ENCODE measurements around the gene AFF4. TPM values are rescaled to one million over a fixed set of nuclear protein-coding genes. Genes with fewer than 3 reads are reported as not detected.

The AFF4 gene
- total and polyA plus RNA-seq, 9 of the 15 experiments (the other 6 are each of a cell fraction or from before 2014, with no cell fraction given), result 1.7 to 25.8 (median 17.9) TPM

GRCh38 chr5:132866342-132867045 lies 96.9 kb downstream of the AFF4 start, which contains the start of the genes GDF9 and UQCRQ (continued):
- TF ChIP-seq, protein P1, sequence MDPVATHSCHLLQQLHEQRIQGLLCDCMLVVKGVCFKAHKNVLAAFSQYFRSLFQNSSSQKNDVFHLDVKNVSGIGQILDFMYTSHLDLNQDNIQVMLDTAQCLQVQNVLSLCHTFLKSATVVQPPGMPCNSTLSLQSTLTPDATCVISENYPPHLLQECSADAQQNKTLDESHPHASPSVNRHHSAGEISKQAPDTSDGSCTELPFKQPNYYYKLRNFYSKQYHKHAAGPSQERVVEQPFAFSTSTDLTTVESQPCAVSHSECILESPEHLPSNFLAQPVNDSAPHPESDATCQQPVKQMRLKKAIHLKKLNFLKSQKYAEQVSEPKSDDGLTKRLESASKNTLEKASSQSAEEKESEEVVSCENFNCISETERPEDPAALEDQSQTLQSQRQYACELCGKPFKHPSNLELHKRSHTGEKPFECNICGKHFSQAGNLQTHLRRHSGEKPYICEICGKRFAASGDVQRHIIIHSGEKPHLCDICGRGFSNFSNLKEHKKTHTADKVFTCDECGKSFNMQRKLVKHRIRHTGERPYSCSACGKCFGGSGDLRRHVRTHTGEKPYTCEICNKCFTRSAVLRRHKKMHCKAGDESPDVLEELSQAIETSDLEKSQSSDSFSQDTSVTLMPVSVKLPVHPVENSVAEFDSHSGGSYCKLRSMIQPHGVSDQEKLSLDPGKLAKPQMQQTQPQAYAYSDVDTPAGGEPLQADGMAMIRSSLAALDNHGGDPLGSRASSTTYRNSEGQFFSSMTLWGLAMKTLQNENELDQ (CRISPR knock-in tag; IDR thresholded peaks at IDR 0.05; ENCODE audit: borderline replicate concordance), result no peak
- peak; percentile 81 for TF ChIP-seq CC2D1A (IDR thresholded peaks at IDR 0.05)
- TF ChIP-seq, protein P2, sequence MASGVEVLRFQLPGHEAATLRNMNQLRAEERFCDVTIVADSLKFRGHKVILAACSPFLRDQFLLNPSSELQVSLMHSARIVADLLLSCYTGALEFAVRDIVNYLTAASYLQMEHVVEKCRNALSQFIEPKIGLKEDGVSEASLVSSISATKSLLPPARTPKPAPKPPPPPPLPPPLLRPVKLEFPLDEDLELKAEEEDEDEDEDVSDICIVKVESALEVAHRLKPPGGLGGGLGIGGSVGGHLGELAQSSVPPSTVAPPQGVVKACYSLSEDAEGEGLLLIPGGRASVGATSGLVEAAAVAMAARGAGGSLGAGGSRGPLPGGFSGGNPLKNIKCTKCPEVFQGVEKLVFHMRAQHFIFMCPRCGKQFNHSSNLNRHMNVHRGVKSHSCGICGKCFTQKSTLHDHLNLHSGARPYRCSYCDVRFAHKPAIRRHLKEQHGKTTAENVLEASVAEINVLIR (CRISPR knock-in tag; IDR thresholded peaks at IDR 0.05), result peak; percentile 84
- TF ChIP-seq, protein P3, sequence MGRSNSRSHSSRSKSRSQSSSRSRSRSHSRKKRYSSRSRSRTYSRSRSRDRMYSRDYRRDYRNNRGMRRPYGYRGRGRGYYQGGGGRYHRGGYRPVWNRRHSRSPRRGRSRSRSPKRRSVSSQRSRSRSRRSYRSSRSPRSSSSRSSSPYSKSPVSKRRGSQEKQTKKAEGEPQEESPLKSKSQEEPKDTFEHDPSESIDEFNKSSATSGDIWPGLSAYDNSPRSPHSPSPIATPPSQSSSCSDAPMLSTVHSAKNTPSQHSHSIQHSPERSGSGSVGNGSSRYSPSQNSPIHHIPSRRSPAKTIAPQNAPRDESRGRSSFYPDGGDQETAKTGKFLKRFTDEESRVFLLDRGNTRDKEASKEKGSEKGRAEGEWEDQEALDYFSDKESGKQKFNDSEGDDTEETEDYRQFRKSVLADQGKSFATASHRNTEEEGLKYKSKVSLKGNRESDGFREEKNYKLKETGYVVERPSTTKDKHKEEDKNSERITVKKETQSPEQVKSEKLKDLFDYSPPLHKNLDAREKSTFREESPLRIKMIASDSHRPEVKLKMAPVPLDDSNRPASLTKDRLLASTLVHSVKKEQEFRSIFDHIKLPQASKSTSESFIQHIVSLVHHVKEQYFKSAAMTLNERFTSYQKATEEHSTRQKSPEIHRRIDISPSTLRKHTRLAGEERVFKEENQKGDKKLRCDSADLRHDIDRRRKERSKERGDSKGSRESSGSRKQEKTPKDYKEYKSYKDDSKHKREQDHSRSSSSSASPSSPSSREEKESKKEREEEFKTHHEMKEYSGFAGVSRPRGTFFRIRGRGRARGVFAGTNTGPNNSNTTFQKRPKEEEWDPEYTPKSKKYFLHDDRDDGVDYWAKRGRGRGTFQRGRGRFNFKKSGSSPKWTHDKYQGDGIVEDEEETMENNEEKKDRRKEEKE (IDR thresholded peaks at IDR 0.05; ENCODE audit: borderline replicate concordance in 1 of 2, control insufficient read depth in 1 of 2, low read depth in 2 of 2, low read length in 1 of 2), result peak; percentile 50 to 89; a peak in 2 of 4 replicates
- peak in 1 of 2 experiments; percentile 86; a peak in 2 of 4 replicates for TF ChIP-seq HDAC1 (IDR thresholded peaks at IDR 0.05)
- no peak; the same call in 1 of the 2 replicates for TF ChIP-seq SMARCC2 (IDR thresholded peaks at IDR 0.05; ENCODE audit: low read depth)
- 0 out of 2 replicates have a peak, but pooled peaks have one; percentile 17 for TF ChIP-seq FOXK1 (CRISPR knock-in tag; IDR thresholded peaks at IDR 0.05; ENCODE audit: borderline replicate concordance)
- no peak for TF ChIP-seq LEF1 (IDR thresholded peaks at IDR 0.05)
- no peak for TF ChIP-seq ZNF3 (CRISPR knock-in tag; IDR thresholded peaks at IDR 0.05)
- TF ChIP-seq ZNF41 (CRISPR knock-in tag; conservative IDR thresholded peaks at IDR 0.05), result no peak
- TF ChIP-seq TBL1XR1 (IDR thresholded peaks at IDR 0.05; ENCODE audit: low read length in 2 of 2), result peak in 1 of 2 experiments; percentile 75; a peak in 2 of 4 replicates
- peak; percentile 99 for TF ChIP-seq SUPT5H (IDR thresholded peaks at IDR 0.05)
- TF ChIP-seq, protein P4, sequence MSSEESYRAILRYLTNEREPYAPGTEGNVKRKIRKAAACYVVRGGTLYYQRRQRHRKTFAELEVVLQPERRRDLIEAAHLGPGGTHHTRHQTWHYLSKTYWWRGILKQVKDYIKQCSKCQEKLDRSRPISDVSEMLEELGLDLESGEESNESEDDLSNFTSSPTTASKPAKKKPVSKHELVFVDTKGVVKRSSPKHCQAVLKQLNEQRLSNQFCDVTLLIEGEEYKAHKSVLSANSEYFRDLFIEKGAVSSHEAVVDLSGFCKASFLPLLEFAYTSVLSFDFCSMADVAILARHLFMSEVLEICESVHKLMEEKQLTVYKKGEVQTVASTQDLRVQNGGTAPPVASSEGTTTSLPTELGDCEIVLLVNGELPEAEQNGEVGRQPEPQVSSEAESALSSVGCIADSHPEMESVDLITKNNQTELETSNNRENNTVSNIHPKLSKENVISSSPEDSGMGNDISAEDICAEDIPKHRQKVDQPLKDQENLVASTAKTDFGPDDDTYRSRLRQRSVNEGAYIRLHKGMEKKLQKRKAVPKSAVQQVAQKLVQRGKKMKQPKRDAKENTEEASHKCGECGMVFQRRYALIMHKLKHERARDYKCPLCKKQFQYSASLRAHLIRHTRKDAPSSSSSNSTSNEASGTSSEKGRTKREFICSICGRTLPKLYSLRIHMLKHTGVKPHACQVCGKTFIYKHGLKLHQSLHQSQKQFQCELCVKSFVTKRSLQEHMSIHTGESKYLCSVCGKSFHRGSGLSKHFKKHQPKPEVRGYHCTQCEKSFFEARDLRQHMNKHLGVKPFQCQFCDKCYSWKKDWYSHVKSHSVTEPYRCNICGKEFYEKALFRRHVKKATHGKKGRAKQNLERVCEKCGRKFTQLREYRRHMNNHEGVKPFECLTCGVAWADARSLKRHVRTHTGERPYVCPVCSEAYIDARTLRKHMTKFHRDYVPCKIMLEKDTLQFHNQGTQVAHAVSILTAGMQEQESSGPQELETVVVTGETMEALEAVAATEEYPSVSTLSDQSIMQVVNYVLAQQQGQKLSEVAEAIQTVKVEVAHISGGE (CRISPR knock-in tag; IDR thresholded peaks at IDR 0.05), result peak in 2 of 3 experiments; percentile 29 to 71; a peak in 3 of 6 replicates
- TF ChIP-seq NFRKB (IDR thresholded peaks at IDR 0.05; ENCODE audit: low read depth), result no peak; the same call in 1 of the 2 replicates
- TF ChIP-seq PHB2 (IDR thresholded peaks at IDR 0.05; ENCODE audit: low read depth), result no peak

All from K562 (cell line).